Measurements from ENCODE around the gene DLL3.

The DLL3 gene

DNA sequence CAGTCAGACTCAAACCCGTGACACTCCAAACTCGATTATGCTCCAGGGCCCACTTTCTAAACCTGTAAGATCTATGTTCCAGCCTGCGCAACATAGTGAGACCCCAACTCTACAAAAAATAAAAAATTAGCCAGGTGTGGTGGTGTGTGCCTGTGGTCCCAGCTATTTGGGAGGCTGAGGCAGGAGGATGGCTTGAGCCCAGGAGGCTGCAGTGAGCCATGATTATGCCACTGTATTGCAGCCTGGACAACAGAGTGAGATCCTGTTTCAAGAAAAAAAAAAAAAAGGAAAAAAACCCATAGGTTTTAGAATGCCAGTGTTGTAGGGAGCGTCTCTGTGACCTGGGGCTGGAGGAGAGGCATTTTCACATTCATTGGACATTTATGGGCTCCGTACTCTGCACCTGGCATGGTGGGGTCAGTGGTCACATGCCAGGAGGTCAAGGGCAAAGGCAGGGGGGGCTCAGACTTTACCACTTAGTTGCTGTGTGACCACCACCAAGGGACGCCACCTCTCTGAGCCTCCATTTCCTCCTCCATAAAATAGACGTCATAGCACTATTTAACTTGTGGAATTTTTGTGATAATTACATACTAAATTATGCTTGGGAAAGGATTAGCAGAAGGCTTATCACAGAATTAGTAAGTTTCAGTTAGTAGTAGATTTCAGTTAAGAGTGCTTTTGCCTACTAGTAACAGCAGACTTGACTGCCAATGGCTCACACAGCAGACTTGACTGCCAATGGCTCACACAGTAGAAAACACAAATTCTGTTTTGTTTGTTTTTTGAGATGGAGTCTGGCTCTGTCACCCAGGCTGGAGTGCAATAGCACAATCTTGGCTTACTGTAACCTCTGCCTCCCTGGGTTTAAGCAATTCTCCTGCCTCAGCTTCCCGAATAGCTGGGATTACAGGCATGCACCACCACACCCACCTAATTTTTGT, 22.1 kb downstream of the DLL3 start:
- Histone ChIP-seq H3K27me3 (replicated peaks in 2 of 5; ENCODE audit: control insufficient read depth in 4 of 5, insufficient read depth in 5 of 5, low read length in 4 of 5) (peaks cover 0 to 24% (median 7%) of the 10 kb centered on the region in 5 experiments), H3K36me3 (ENCODE audit: control insufficient read depth in 4 of 4, insufficient read depth in 4 of 4, low read length in 3 of 4) (no peaks in the 10 kb centered on the region), H3K4me3 (ENCODE audit: control insufficient read depth in 1 of 7, extremely low read depth in 1 of 7, insufficient read depth in 4 of 7, low read depth in 2 of 7, low read length in 6 of 7) (no peak overlapping the region), H3K9me3 (ENCODE audit: control extremely low read depth in 1 of 5, control insufficient read depth in 4 of 5, insufficient read depth in 2 of 5, low read depth in 1 of 5, low read length in 4 of 5) (no peaks in the 10 kb centered on the region), H3K27ac (ENCODE audit: insufficient read depth in 1 of 2, low read depth in 1 of 2, low read length in 2 of 2, poor library complexity in 1 of 2, severe bottlenecking in 2 of 2) (no peak overlapping the region), H3K4me1 (ENCODE audit: control extremely low read depth in 1 of 4, control insufficient read depth in 4 of 4, insufficient read depth in 4 of 4, low read length in 3 of 4) (peaks cover 0 to 4% (median under 1%) of the 10 kb centered on the region in 4 experiments)
- DNase-seq: no peak
- ChIA-PET POLR2A (no interaction called here), CTCF (no interaction called here)
- 90% methylated on average over 2 of the region's 8 CpGs for WGBS (ENCODE audit: insufficient coverage)

DNA sequence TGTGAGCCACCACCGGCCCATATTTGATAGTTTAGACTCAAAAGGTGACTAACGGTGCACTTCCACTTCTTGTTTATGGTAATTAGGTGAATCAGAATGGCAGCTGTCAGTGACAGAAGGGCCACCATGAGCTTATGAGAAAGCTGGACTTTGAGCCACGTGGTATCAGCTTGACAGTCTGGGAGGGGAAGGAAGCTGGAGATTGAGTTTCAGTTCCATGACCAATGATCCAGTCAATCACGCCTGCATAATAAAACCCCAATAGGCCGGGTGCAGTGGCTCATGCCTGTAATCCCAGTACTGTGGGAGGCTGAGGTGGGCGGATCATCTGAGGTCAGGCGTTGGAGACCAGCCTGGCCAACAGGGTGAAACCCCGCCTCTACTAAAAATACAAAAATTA, 25.7 kb downstream of the DLL3 start:
- Histone ChIP-seq H3K4me1 (ENCODE audit: control extremely low read depth in 1 of 4, control insufficient read depth in 4 of 4, insufficient read depth in 4 of 4, low read length in 3 of 4) (no peaks in the 10 kb centered on the region), H3K27me3 (replicated peaks in 2 of 5; ENCODE audit: control insufficient read depth in 4 of 5, insufficient read depth in 5 of 5, low read length in 4 of 5) (no peaks in the 10 kb centered on the region), H3K4me3 (ENCODE audit: control insufficient read depth in 1 of 7, extremely low read depth in 1 of 7, insufficient read depth in 4 of 7, low read depth in 2 of 7, low read length in 6 of 7) (no peak overlapping the region), H3K9me3 (ENCODE audit: control extremely low read depth in 1 of 5, control insufficient read depth in 4 of 5, insufficient read depth in 2 of 5, low read depth in 1 of 5, low read length in 4 of 5) (no peaks in the 10 kb centered on the region), H3K36me3 (ENCODE audit: control insufficient read depth in 4 of 4, insufficient read depth in 4 of 4, low read length in 3 of 4) (no peaks in the 10 kb centered on the region), H3K27ac (ENCODE audit: insufficient read depth in 1 of 2, low read depth in 1 of 2, low read length in 2 of 2, poor library complexity in 1 of 2, severe bottlenecking in 2 of 2) (no peak overlapping the region)
- WGBS (ENCODE audit: insufficient coverage): 100% methylated on average over 7 of the region's 8 CpGs
- POLR2A ChIA-PET: no interaction called here
- no peak for DNase-seq
- CTCF ChIA-PET: interaction anchor here (1.2 to 1.3 kb wide), 2 partner anchors 9 to 89 kb away, joined by 3 to 4 read pairs; partner anchors contain the start of gene RPS16

- CTCF ChIA-PET: interaction anchor here (1.2 to 1.3 kb wide), 2 partner anchors 9 to 90 kb away, joined by 3 to 4 read pairs; partner anchors contain the start of gene RPS16
- no peak for DNase-seq
- no peak overlapping the region for H3K4me3 ChIP-seq (ENCODE audit: control insufficient read depth in 1 of 7, extremely low read depth in 1 of 7, insufficient read depth in 4 of 7, low read depth in 2 of 7, low read length in 6 of 7)
- no peaks in the 10 kb centered on the region for H3K4me1 ChIP-seq (ENCODE audit: control extremely low read depth in 1 of 4, control insufficient read depth in 4 of 4, insufficient read depth in 4 of 4, low read length in 3 of 4)
- POLR2A ChIA-PET: no interaction called here
- no peak overlapping the region for H3K27ac ChIP-seq (ENCODE audit: insufficient read depth in 1 of 2, low read depth in 1 of 2, low read length in 2 of 2, poor library complexity in 1 of 2, severe bottlenecking in 2 of 2)
- WGBS (ENCODE audit: insufficient coverage): no CpG with 5 or more reads among the region's 3 CpGs
- no peaks in the 10 kb centered on the region for H3K36me3 ChIP-seq (ENCODE audit: control insufficient read depth in 4 of 4, insufficient read depth in 4 of 4, low read length in 3 of 4)
- no peaks in the 10 kb centered on the region for H3K9me3 ChIP-seq (ENCODE audit: control extremely low read depth in 1 of 5, control insufficient read depth in 4 of 5, insufficient read depth in 2 of 5, low read depth in 1 of 5, low read length in 4 of 5)
- H3K27me3 ChIP-seq (replicated peaks in 2 of 5; ENCODE audit: control insufficient read depth in 4 of 5, insufficient read depth in 5 of 5, low read length in 4 of 5): no peaks in the 10 kb centered on the region
These were observed 26.5 kb downstream of the DLL3 start for GRCh38 chr19:39525205-39525604.

DNA sequence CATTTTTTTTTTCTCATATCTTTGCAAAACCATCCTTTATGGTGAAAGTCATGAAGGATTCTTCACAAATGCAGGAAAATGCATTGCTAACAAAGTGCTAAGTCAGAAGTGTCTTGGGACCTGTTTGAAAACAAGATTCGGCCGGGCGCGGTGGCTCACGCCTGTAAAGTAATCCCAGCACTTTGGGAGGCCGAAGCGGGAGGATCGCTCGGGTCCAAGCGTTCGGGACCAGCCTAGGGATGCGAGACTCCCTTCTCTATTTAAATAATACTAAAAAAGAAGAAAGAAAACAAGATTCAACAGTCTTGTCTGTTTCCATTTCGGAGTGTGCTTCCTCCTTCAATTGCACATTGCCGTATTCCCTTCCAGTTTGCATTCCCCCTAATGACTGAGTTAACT, 33.1 kb downstream of the DLL3 start:
- Histone ChIP-seq H3K36me3 (ENCODE audit: control insufficient read depth in 4 of 4, insufficient read depth in 4 of 4, low read length in 3 of 4) (no peaks in the 10 kb centered on the region), H3K4me3 (ENCODE audit: control insufficient read depth in 1 of 7, extremely low read depth in 1 of 7, insufficient read depth in 4 of 7, low read depth in 2 of 7, low read length in 6 of 7) (peak overlapping the region; percentile 71 to 95 (median 87)), H3K4me1 (ENCODE audit: control extremely low read depth in 1 of 4, control insufficient read depth in 4 of 4, insufficient read depth in 4 of 4, low read length in 3 of 4) (peaks cover 3 to 11% (median 8%) of the 10 kb centered on the region in 4 experiments), H3K27ac (ENCODE audit: insufficient read depth in 1 of 2, low read depth in 1 of 2, low read length in 2 of 2, poor library complexity in 1 of 2, severe bottlenecking in 2 of 2) (peak overlapping the region; percentile 70 to 85), H3K27me3 (replicated peaks in 2 of 5; ENCODE audit: control insufficient read depth in 4 of 5, insufficient read depth in 5 of 5, low read length in 4 of 5) (no peaks in the 10 kb centered on the region), H3K9me3 (ENCODE audit: control extremely low read depth in 1 of 5, control insufficient read depth in 4 of 5, insufficient read depth in 2 of 5, low read depth in 1 of 5, low read length in 4 of 5) (no peaks in the 10 kb centered on the region)
- ChIA-PET POLR2A (no interaction called here), CTCF (interaction anchor here (0.8 to 4.7 kb wide), 8 partner anchors 11 to 91 kb away, joined by 3 to 46 read pairs (median 8); no protein-coding TSS in a partner anchor)
- DNase-seq: no peak
- WGBS (ENCODE audit: insufficient coverage): 70% methylated on average over 14 of the region's 14 CpGs

- Histone ChIP-seq H3K4me1 (ENCODE audit: control extremely low read depth in 1 of 4, control insufficient read depth in 4 of 4, insufficient read depth in 4 of 4, low read length in 3 of 4) (peaks cover 3 to 11% (median 8%) of the 10 kb centered on the region in 4 experiments), H3K9me3 (ENCODE audit: control extremely low read depth in 1 of 5, control insufficient read depth in 4 of 5, insufficient read depth in 2 of 5, low read depth in 1 of 5, low read length in 4 of 5) (no peaks in the 10 kb centered on the region), H3K4me3 (ENCODE audit: control insufficient read depth in 1 of 7, extremely low read depth in 1 of 7, insufficient read depth in 4 of 7, low read depth in 2 of 7, low read length in 6 of 7) (peak within 1 kb of the TSS; percentile 71 to 95 (median 87)), H3K27ac (ENCODE audit: insufficient read depth in 1 of 2, low read depth in 1 of 2, low read length in 2 of 2, poor library complexity in 1 of 2, severe bottlenecking in 2 of 2) (peak within 1 kb of the TSS; percentile 70 to 85), H3K36me3 (ENCODE audit: control insufficient read depth in 4 of 4, insufficient read depth in 4 of 4, low read length in 3 of 4) (no peaks in the 10 kb centered on the region), H3K27me3 (replicated peaks in 2 of 5; ENCODE audit: control insufficient read depth in 4 of 5, insufficient read depth in 5 of 5, low read length in 4 of 5) (no peaks in the 10 kb centered on the region)
- POLR2A ChIA-PET: interaction anchor here (1.1 kb wide), 1 partner anchor 58 kb away, joined by 7 read pairs; no protein-coding TSS in a partner anchor
- WGBS (ENCODE audit: insufficient coverage): under 1% methylated on average over 59 of the region's 65 CpGs
- peak; percentile 94 to 98 (median 95) for DNase-seq
- CTCF ChIA-PET: interaction anchor here (0.6 to 4.7 kb wide), 14 partner anchors 11 to 284 kb away, joined by 3 to 46 read pairs (median 4); no protein-coding TSS in a partner anchor
These were observed 33.7 kb downstream of the DLL3 start, which contains the start of gene EID2B for GRCh38 chr19:39532233-39533002. Gene EID2B, minus strand, starts transcription at chr19:39532852. Its CDS starts 50 bp downstream, at chr19:39532802.

- peak overlapping the region in 5 of 7 experiments; percentile 81 to 95 (median 89) for H3K4me3 ChIP-seq (ENCODE audit: control insufficient read depth in 1 of 7, extremely low read depth in 1 of 7, insufficient read depth in 4 of 7, low read depth in 2 of 7, low read length in 6 of 7)
- WGBS (ENCODE audit: insufficient coverage): 0% methylated on average over 4 of the region's 12 CpGs
These were observed 34.3 kb downstream of the DLL3 start for GRCh38 chr19:39533003-39533512.

More at GRCh38 chr19:39533003-39533512, 34.3 kb downstream of the DLL3 start:
- H3K4me1 ChIP-seq (ENCODE audit: control extremely low read depth in 1 of 4, control insufficient read depth in 4 of 4, insufficient read depth in 4 of 4, low read length in 3 of 4): peaks cover 3 to 11% (median 8%) of the 10 kb centered on the region in 4 experiments
- no peaks in the 10 kb centered on the region for H3K9me3 ChIP-seq (ENCODE audit: control extremely low read depth in 1 of 5, control insufficient read depth in 4 of 5, insufficient read depth in 2 of 5, low read depth in 1 of 5, low read length in 4 of 5)
- no peak overlapping the region for H3K27ac ChIP-seq (ENCODE audit: insufficient read depth in 1 of 2, low read depth in 1 of 2, low read length in 2 of 2, poor library complexity in 1 of 2, severe bottlenecking in 2 of 2)
- H3K27me3 ChIP-seq (replicated peaks in 2 of 5; ENCODE audit: control insufficient read depth in 4 of 5, insufficient read depth in 5 of 5, low read length in 4 of 5): no peaks in the 10 kb centered on the region
- no peak for DNase-seq
- no peaks in the 10 kb centered on the region for H3K36me3 ChIP-seq (ENCODE audit: control insufficient read depth in 4 of 4, insufficient read depth in 4 of 4, low read length in 3 of 4)
- POLR2A ChIA-PET: interaction anchor here (1.1 kb wide), 2 partner anchors 59 to 97 kb away, joined by 3 to 7 read pairs; partner anchors contain the start of gene RPS16
- CTCF ChIA-PET: interaction anchor here (0.6 to 4.7 kb wide), 14 partner anchors 8 to 284 kb away, joined by 3 to 46 read pairs (median 4); partner anchors contain the start of gene SELENOV

All from common myeloid progenitor, CD34-positive (primary cell).